LNCaP clone FGC (cell line): ENCODE data around the gene FBXO24.

Source experiments
- DNase-seq: peaks from one replicate; pipeline ENCODE4 v3.0.0-alpha.2; 2011; ENCODE audit warnings: low read depth
- H3K4me3 ChIP-seq: 2 replicates; pipeline ENCODE4 v1.5.1; 2011; ENCODE audit warnings: mild to moderate bottlenecking, low read depth, low read length, control low read depth
- CTCF ChIP-seq: IDR thresholded peaks from 2 replicates; pipeline ENCODE4 v1.5.1; 2012; ENCODE audit warnings: mild to moderate bottlenecking; ENCODE audit not compliant: control insufficient read depth, insufficient read depth; ENCODE audit errors: extremely low read depth

FBXO24 gene

GRCh38 chr7:100640517-100641440 lies 54.7 kb downstream of the FBXO24 start:
- H3K4me3 ChIP-seq: no peak overlapping the region
- no peak for TF ChIP-seq CTCF
- DNase-seq: no peak

GRCh38 chr7:100641463-100641859 lies 55.3 kb downstream of the FBXO24 start, which contains the start of gene TFR2:
TFR2 (minus strand) TSS chr7:100641552; CDS start chr7:100641509, 43 bp downstream.
- no peak for TF ChIP-seq CTCF
- DNase-seq: no peak
- no peak within 1 kb of the TSS for H3K4me3 ChIP-seq

- DNase-seq: no peak
- H3K4me3 ChIP-seq: no peak overlapping the region
- no peak for TF ChIP-seq CTCF
Observed at GRCh38 chr7:100641860-100642533, 55.9 kb downstream of the FBXO24 start.

- H3K4me3 ChIP-seq: no peak overlapping the region
- no peak for TF ChIP-seq CTCF
- no peak for DNase-seq
Observed at GRCh38 chr7:100642534-100642907, 56.4 kb downstream of the FBXO24 start.

- DNase-seq: no peak
- H3K4me3 ChIP-seq: no peak overlapping the region
- no peak for TF ChIP-seq CTCF
Observed at GRCh38 chr7:100649826-100650565, 63.9 kb downstream of the FBXO24 start.
